Superior temporal gyrus (tissue), 1 donor: ENCODE measurements around the gene FNIP1.
"Not testable (repeated sequence)": the region's sequence is repeated elsewhere in the genome, so short reads cannot be mapped to it uniquely, and the experiment has no call there.

Experiments used
- DNase-seq: peaks from one replicate; pipeline ENCODE4 v3.0.0-alpha.2; 2016; ENCODE audit errors: extremely low spot score

The FNIP1 gene

DNA sequence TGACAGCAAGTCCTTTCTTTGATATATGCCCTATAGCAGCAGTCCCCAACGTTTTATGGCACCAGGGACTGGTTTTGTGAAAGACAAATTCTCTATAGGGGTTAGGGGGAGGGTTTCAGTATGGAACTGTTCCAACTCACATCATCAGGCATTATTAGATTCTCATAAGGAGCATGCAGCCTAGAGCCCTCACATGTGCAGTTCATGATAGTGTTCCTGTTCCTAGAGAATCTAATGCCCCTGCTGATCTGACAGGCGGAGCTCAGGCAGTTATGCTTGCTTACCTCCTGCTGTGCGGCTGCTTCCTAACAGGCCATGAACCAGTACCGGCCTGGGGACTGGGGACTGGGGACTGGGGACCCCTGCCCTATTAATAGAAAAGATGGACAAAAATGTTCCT lies 159.1 kb downstream of the FNIP1 start:
- DNase-seq, result no peak

DNA sequence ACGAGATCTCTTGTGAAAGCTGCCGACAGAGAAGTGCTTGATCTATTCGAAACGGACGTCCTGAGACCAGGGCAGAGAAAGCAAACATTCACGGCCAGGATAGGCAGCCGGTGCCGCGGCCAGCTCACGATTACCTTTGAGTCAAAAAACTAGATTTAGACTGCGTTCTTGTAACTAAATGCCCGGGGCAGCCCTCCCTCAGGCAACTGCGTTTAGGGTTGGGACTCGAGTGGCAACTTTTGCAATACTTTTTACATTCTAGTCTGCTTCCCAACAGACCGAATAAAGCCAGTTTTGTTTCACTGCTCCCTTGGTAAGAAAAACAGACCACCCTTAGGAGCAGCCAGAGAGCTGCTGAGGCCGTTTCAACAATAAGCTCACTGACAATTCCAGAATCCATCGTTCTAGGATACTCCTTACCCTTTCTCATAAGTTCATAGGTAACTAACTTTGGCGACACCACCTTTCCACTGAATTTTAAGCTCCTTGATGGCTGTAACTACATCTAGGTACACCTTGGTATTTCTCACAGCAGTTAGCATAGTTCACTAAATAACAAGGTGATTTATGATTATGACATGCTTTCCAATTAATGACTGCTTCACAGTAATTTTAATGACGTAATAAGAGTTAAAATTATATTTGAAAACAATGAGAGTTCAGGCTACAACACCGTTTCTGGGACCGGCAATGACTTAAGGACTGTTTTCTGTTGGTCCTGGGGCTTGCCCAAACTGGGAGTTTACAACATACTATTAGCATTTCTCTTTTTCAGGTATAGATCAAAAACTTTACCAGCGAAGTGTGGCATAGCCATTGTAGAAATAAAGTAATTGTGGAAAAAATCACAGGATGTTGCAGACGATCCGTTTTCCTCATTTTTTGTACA lies 160.9 kb downstream of the FNIP1 start:
- no peak for DNase-seq

DNA sequence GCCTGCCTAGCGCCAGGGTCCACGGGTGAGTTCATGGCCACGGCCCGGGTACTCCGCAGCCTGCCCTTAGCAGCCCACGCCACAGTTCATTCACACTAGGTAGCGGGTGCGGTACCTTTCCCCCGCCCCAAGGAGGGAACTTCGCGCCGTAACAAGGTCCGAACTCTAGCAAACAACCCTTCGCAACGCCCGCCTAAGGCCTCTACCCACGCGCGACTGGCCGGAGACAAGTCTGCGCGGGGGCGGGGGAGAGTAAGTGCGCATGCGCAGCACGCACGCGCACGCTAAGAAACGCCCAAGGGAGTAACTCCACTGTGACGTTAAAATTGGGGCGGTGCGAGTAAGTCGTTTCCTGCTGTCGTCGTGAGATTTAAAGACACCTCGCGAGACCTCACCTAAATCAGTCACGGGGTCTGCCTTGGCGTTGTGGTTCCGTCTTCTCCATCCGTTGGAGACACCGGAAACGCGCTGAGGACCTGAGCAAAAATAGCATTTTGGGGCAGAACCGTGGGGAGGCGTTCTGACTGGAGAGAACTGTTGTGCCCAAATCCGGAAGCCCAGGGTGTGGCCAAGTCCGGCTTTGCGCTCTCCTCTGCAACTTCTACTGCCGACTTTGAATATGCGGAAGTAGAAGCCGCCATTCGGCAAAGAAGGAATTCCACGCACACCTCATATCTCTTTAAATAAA lies 161.7 kb downstream of the FNIP1 start, which contains the start of gene RAPGEF6:
Gene RAPGEF6, minus strand, starts transcription at position 234 of the 688 bp plus-strand sequence. Its CDS starts 199 bp downstream, at position 35.
- DNase-seq, result peak; percentile 100

DNA sequence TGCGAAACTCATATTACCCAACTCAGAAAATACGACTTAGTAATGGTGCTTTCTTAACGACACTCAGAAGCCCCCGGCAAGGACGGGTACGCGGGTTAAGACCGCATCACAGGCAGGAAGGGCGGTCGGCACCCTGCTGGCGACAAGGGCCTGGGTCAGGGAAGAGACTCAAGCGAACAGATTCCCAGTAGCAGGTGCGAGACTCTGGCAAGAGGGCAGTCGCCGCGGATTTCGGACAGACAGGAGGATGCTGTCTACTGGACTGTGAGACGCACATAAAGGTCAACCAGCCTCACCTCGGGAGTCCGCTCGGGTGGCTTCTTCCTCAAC lies 162.2 kb downstream of the FNIP1 start:
- no peak for DNase-seq

DNA sequence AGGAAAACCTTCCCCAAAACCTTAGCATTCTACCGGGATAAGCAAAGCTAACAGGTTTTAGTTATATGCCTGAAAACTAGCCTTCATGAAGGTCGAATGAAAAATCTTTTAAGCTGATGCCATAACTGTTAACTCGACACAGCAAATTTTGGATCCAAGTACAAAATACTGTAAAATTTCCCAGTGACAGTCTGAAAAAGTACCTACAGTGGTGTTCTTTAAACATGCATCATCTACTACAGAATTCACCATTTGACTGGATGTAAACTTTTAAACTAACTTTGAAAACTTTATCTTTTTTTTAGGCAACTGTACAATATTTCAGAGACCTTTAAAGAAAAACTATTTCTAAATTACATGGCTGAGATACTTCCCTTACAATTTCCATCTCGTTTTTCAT lies 162.6 kb downstream of the FNIP1 start:
- DNase-seq, result peak; percentile 61

DNA sequence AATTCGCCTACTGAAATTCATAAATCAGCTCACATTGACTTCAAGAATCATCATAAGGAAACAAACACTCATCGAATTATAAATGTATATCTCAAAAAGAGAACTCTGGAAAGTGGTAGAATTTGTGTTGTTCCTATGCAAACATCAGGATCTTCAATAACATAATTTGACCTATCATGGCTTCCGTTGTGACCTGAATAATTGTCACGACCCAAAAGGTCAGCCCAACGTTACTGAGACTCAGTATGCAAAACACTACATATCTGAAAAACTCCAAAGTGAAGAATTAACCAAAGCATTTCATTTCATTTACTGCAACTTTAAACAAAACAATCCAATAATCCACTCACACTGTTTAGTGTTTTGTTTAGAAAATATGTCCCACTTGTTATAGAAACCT lies 163.0 kb downstream of the FNIP1 start:
- DNase-seq, result peak; percentile 38

DNA sequence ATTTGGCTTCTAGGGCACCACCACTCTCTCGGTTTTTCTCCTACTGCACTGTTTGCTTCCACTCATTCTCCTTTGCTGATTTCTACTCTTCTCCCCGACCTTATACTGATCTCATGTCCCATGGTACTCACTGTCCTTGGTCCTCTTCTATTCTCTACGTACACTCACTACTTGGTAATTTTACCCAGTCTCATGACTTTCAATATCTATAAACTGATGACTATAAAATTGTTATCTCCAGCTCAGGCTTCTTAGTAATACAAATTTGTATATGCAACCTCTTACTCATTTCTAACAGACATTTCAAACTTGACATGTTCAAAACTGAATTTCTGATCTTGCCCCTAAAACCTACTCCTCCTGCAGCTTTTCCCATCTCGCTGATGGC lies 165.9 kb downstream of the FNIP1 start:
- DNase-seq, result peak; percentile 36

DNA sequence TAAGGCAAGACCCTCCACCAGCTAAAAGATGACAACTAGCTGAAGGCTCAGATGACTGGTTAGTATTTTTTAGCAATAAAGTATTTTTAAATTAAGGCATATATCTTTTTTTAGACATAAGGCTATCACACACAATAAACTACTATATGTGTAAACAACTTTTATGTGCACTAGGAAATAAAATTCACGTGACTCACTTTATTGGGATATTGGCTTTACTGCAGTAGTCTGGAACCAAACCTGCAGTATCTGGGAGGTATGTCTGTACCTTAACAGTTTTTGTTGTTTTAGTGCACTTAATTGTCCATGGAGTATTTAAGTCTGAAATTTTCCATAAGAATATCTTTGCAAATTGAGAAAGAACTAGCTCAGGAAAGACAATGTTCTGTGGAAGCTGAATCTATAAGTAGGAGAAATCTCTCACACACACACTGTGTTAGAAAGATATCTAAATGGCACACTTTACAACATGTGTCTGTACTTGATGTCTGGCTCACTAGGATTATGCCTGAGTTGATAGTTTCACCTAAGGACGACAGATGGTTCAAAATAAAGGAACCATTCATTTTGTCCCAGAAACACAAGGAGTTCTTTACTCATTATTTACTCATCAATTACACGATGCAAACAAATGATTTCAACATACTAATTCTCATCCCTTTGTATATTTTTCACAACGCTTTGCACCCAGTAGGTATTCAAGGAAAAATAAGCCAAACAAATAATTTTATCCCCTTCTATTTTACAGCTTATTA lies 166.4 kb downstream of the FNIP1 start:
- peak; percentile 56 for DNase-seq

DNA sequence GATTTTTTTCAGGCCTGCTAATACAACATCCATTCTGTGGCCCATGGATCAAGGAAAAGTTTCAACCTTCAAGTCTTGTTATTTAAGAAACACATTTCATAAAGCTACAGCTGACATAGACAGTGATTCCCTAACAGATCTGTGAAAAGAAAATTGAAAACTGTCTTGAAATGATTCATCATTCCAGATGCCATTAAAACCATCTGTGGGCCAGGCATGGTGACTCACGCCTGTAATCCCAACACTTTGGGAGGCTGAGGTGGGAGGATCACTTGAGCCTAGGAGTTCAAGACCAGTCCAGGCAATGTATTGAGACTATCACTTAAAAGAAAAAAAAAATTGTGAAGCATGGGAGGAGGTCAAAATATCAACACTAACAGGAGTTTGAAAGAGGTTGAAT lies 167.8 kb downstream of the FNIP1 start:
- no peak for DNase-seq

DNA sequence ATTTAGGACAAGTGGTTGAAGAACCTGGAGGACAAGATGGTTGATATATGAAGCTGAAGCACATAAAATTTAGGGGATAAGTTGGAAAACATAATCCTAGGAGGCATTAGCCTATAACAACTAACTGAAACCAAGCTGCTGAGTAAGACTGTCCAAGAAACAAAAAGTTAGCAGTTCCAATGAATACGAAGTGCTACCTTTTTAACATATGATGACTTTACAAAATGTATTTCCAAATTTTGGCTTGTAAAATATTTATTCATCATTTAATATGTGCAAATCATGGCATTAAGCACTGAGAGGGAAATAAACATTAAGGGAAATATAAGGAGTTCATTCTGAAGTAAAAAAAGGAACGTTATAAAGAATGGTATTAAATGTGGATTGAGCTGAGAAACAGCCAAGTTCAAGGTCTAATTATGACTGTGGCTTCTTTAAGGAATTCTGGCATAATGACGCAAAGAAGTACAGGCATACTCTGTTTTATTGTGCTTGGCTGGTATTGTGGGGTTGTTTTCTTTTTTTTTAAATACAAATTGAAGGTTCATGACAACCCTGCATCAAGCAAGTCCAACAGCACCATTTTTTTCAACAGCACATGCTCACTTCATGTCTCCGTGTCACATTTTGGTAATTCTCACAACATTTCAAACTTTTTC lies 169.5 kb downstream of the FNIP1 start:
- no peak for DNase-seq

DNA sequence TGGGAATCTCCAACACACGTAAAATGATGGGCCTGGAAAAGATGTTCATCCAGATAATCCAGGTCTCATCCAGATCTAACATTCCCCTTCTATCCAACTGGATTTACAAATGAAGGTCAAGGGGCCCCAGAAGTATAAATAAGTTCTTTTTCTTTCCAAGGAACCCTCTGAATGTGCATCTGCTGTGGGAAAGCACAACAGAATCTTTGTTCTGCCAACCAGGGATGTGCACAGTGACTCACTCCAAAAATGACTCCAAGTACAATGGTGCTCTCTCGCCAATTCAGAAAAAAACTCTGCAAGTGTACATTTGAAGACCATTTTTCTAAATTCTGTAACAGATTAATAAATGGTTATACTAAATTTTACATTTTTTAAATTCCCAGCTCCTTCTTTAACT lies 174.2 kb downstream of the FNIP1 start:
- peak; percentile 94 for DNase-seq

DNA sequence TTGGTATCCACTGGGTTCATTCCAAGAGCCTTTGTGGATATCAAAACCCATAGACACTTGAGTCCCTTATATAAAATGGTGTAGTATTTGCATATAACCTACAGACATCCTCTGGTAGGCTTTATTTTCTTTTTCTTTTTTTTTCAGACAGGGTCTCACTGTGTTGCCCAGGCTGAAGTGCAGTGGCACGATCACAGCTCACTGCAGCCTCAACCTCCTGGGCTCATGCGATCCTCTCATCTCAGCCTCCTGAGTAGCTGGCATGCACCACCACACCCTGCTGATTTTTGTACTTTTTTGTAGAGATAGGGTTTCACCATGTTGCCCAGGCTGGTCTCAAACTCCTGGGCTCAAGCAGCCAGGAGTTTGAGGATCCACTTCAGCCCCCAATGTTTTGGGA lies 175.7 kb downstream of the FNIP1 start:
- not testable (repeated sequence) for DNase-seq

DNA sequence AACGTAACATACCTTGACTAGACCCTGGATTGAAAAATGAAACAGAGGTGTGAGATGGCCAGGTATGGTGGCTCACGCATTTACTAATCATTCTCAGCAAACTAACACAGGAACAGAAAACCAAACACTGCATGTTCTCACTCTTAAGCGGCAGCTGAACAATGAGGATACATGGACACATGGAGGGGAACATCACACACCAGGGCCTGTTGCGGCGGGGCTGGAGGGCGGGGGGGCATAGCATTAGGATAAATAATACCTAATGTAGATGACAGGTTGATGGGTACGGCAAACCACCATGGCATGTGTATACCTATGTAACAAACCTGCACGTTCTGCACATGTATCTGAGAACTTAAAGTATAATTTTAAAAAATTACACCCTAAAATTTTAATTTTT lies 177.7 kb downstream of the FNIP1 start:
- no peak for DNase-seq

DNA sequence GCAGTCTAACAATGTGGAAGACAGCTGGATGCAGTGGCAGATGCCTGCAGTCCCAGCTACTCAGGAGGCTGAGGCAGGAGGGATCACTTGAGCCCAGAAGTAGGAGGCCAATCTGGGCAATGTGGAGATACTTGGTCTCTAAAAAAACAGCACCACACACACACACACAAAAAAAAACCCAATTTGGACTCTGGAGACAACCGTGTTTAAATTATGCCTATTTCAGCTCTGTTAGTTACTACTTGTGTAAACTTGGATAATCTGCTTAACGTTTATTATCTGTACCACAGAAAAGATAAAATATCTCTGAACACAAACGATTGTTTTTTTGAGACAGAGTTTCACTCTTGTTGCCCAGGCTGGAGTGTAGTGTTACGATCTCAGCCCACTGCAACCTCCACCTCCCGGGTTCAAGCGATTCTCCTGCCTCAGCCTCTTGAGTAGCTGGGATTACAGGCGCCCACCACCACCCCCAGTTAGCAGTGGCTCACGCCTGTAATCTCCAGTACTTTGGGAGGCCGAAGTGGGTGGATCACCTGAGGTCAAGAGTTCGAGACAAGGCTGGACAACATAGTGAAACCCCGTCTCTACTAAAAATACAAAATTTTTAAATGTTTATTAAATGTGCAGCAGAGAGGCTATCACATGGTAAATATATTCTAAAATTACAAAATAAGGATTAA lies 179.5 kb downstream of the FNIP1 start:
- DNase-seq, result no peak

DNA sequence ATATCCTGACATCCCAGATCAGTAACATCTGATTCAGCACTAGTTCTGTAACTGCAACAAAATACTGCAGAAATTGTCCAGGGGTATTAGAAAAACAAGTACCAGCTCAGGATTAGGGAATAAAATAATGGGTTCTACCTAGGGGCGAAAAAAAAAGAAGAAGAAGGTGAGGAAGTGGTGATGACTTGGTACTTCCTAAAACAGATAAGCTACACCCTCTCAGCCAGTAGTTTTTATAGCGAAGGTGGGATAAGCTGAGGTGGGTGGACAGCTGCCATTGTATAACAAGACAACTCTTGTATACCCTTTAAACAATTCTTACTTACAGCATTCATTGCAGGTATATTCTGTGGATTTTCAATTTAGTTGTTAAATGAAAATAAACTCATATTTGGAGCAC lies 180.9 kb downstream of the FNIP1 start:
- no peak for DNase-seq

DNA sequence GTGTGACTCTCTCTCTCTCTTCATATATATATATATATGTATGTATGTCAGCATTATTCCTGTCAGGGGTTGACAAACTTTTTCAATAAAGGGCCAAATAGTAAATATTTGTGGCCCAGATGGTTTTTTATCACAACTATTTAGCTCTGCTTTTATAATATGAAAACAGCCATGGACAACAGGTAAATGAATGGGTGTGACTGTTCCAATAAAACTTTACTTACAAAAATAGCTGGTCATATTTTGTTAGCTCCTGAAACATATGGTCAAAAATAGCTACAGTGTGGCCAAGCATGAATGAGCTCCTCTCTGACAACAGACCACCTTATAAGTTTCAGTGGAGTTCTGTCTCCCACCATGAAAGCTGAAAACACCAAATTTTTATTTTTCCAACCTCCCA lies 183.4 kb downstream of the FNIP1 start:
- DNase-seq, result no peak

DNA sequence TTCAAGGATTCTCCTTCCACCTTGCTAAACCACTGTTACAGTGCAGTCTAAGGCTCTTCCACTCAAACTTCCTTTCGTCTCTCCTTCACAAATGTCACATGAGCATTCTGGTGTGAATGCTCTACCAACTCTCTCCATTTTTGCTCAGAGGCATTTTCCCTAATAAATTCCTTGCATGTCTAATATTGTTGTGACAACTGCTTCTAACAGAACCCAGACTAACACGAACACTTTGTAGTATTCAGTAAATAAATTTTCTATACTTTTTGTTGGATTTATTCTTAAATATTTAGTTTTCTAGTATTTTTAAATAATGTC lies 185.8 kb downstream of the FNIP1 start:
- no peak for DNase-seq

DNA sequence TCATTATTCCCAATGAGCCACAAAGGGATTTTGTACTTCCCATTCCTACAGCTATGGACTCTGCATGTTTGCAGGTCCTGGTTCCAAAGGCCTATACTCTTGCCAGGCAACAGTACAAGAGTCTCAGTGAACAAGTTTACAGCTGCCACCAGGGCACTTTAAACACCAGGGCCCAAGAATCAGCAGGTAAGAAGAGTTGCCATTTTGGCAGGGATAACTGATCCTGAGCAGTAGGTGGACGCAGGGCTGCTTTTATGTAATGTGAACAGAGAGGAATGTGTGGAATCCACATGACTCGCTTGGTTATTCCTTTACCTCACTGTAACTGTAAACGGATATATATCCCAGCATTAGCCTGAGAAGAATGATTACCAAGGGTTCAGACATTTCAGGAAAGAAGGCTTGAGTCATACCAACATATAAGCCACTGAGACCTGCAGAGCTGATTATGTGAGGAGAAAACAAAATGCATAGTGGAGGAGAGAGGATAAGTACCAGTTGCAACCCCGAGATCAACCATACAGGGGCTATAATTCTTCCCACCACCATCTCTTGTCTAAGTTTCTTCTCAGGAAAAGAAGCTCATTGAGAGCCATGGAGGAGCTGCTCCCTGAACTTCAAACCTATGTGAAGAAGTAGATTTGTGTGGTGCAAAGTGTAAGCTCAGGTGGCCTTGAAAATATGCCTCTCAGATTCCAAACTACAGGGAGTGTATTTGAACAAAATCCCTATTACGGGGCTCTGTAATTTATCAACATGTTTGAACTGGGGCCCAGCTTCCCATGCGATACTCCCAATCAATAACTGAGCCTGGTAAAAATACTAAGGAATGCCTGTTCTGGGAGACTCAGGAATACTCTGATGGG lies 186.4 kb downstream of the FNIP1 start:
- no peak for DNase-seq

DNA sequence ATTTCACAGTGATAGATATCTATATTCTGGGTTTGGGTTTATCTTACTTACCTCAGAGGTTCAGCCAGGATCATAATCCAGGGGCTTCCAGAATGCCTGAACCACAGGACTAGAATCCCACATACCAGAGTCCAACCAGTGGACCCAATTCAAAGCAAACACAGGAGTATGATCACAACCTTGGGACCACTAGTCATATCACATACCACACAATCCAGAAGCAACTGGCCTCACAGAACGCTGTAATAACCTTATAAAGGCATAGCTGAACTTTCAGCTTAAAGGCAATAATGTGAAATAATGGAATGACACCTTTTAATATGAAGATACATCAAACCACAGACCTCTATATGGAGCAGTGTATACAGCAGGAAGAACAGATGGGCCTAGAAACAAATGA lies 187.0 kb downstream of the FNIP1 start:
- no peak for DNase-seq

DNA sequence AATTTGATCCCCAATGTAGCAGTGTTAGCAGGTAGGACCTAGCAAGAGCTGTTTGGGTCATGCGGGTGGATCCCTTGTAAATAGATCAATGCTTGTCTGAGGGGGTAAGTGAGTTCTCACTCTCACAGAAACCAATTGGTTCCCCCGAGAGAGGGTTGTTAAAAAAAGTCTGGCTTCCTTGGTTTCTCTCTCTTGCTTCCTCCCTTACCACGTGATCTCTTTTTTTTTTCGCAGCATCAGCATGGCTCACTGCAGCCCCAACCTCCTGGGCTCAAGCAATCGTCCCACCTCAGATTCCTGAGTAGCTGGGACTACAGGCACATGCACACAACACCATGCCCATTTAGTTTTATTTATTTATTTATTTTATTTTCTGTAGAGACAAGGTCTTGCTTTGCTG lies 188.2 kb downstream of the FNIP1 start:
- no peak for DNase-seq
